ENCODE results near the gene DEXI. TPM values are rescaled to one million over a fixed set of nuclear protein-coding genes. Genes with fewer than 3 reads are reported as not detected.
A peak's percentile ranks its signal among the peaks of the same experiment; 100 is the strongest.

Gene DEXI
- total and polyA plus RNA-seq, 2 of the 13 experiments (the other 11 are each of a cell fraction or from before 2014, with no cell fraction given) = 51.5 to 70.4 TPM

DNA sequence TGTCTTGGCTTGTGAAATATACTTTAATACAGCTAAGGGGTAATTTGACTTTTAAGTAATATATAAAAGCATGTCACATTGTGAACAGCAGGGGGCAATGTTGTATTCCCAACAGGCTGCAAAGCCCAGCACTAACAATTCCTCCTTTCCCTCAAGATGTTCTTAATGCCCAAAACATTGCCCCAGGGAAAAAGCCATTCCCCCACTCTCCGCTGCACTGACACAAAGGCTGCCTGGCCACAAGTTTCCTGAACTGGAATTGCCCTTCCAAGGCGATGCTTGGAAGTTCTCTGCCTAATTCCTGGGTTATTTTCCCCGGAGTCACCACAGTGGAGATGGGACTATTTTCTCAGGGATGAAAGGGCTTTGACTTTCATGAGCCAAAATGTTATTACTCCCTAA, 29.3 kb upstream of the DEXI start (continued):
- TF ChIP-seq, protein P1, sequence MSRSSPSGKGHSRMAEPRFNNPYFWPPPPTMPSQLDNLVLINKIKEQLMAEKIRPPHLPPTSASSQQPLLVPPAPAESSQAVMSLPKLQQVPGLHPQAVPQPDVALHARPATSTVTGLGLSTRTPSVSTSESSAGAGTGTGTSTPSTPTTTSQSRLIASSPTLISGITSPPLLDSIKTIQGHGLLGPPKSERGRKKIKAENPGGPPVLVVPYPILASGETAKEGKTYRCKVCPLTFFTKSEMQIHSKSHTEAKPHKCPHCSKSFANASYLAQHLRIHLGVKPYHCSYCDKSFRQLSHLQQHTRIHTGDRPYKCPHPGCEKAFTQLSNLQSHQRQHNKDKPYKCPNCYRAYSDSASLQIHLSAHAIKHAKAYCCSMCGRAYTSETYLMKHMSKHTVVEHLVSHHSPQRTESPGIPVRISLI (CRISPR knock-in tag; IDR thresholded peaks at IDR 0.05; ENCODE audit: borderline replicate concordance) = no peak
- TF ChIP-seq SRY (CRISPR knock-in tag; IDR thresholded peaks at IDR 0.05) = no peak
- TF ChIP-seq, protein P2, sequence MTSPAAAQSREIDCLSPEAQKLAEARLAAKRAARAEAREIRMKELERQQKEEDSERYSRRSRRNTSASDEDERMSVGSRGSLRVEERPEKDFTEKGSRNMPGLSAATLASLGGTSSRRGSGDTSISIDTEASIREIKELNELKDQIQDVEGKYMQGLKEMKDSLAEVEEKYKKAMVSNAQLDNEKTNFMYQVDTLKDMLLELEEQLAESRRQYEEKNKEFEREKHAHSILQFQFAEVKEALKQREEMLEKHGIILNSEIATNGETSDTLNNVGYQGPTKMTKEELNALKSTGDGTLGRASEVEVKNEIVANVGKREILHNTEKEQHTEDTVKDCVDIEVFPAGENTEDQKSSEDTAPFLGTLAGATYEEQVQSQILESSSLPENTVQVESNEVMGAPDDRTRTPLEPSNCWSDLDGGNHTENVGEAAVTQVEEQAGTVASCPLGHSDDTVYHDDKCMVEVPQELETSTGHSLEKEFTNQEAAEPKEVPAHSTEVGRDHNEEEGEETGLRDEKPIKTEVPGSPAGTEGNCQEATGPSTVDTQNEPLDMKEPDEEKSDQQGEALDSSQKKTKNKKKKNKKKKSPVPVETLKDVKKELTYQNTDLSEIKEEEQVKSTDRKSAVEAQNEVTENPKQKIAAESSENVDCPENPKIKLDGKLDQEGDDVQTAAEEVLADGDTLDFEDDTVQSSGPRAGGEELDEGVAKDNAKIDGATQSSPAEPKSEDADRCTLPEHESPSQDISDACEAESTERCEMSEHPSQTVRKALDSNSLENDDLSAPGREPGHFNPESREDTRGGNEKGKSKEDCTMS (CRISPR knock-in tag; conservative IDR thresholded peaks at IDR 0.05) = no peak
- TF ChIP-seq, protein P3, sequence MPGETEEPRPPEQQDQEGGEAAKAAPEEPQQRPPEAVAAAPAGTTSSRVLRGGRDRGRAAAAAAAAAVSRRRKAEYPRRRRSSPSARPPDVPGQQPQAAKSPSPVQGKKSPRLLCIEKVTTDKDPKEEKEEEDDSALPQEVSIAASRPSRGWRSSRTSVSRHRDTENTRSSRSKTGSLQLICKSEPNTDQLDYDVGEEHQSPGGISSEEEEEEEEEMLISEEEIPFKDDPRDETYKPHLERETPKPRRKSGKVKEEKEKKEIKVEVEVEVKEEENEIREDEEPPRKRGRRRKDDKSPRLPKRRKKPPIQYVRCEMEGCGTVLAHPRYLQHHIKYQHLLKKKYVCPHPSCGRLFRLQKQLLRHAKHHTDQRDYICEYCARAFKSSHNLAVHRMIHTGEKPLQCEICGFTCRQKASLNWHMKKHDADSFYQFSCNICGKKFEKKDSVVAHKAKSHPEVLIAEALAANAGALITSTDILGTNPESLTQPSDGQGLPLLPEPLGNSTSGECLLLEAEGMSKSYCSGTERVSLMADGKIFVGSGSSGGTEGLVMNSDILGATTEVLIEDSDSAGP (CRISPR knock-in tag; IDR thresholded peaks at IDR 0.05; ENCODE audit: borderline replicate concordance) = 0 out of 2 replicates have a peak, but pooled peaks have one; percentile 18
- TF ChIP-seq, protein P4, sequence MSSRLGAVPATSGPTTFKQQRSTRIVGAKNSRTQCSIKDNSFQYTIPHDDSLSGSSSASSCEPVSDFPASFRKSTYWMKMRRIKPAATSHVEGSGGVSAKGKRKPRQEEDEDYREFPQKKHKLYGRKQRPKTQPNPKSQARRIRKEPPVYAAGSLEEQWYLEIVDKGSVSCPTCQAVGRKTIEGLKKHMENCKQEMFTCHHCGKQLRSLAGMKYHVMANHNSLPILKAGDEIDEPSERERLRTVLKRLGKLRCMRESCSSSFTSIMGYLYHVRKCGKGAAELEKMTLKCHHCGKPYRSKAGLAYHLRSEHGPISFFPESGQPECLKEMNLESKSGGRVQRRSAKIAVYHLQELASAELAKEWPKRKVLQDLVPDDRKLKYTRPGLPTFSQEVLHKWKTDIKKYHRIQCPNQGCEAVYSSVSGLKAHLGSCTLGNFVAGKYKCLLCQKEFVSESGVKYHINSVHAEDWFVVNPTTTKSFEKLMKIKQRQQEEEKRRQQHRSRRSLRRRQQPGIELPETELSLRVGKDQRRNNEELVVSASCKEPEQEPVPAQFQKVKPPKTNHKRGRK (CRISPR knock-in tag; IDR thresholded peaks at IDR 0.05) = no peak
- TF ChIP-seq NFIB (CRISPR knock-in tag; IDR thresholded peaks at IDR 0.05; ENCODE audit: borderline replicate concordance) = no peak
- TF ChIP-seq, protein P5, sequence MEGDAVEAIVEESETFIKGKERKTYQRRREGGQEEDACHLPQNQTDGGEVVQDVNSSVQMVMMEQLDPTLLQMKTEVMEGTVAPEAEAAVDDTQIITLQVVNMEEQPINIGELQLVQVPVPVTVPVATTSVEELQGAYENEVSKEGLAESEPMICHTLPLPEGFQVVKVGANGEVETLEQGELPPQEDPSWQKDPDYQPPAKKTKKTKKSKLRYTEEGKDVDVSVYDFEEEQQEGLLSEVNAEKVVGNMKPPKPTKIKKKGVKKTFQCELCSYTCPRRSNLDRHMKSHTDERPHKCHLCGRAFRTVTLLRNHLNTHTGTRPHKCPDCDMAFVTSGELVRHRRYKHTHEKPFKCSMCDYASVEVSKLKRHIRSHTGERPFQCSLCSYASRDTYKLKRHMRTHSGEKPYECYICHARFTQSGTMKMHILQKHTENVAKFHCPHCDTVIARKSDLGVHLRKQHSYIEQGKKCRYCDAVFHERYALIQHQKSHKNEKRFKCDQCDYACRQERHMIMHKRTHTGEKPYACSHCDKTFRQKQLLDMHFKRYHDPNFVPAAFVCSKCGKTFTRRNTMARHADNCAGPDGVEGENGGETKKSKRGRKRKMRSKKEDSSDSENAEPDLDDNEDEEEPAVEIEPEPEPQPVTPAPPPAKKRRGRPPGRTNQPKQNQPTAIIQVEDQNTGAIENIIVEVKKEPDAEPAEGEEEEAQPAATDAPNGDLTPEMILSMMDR (CRISPR knock-in tag; IDR thresholded peaks at IDR 0.05) = peak; percentile 88
- TF ChIP-seq EHMT2 (IDR thresholded peaks at IDR 0.05; ENCODE audit: borderline replicate concordance, low read depth, low read length) = no peak
- TF ChIP-seq SMC3 (IDR thresholded peaks at IDR 0.05; ENCODE audit: low read length) = peak; percentile 95
- no peak for TF ChIP-seq ZNF552 (CRISPR knock-in tag; IDR thresholded peaks at IDR 0.05; ENCODE audit: borderline replicate concordance)
- no peak for TF ChIP-seq ZNF441 (CRISPR knock-in tag; IDR thresholded peaks at IDR 0.05; ENCODE audit: borderline replicate concordance)
- TF ChIP-seq HMG20B (CRISPR knock-in tag; conservative IDR thresholded peaks at IDR 0.05) = no peak
- TF ChIP-seq TP53 (CRISPR knock-in tag; conservative IDR thresholded peaks at IDR 0.05) = no peak
- TF ChIP-seq ZMYM2 (CRISPR knock-in tag; IDR thresholded peaks at IDR 0.05) = no peak
- TF ChIP-seq MIXL1 (CRISPR knock-in tag; IDR thresholded peaks at IDR 0.05) = 0 out of 2 replicates have a peak, but pooled peaks have one; percentile 33
- peak; percentile 32; the same call in 1 of the 2 replicates for TF ChIP-seq ELF1 (CRISPR knock-in tag; IDR thresholded peaks at IDR 0.05)
- TF ChIP-seq MZF1 (CRISPR knock-in tag; IDR thresholded peaks at IDR 0.05; ENCODE audit: borderline replicate concordance) = 0 out of 2 replicates have a peak, but pooled peaks have one; percentile 48
- TF ChIP-seq STAG1 (CRISPR knock-in tag; IDR thresholded peaks at IDR 0.05) = peak; percentile 95
- TF ChIP-seq SYNCRIP (IDR thresholded peaks at IDR 0.05; ENCODE audit: insufficient read depth, low read depth, low read length) = no peak
- no peak for TF ChIP-seq ATF1 (CRISPR knock-in tag; IDR thresholded peaks at IDR 0.05)
- TF ChIP-seq U2AF2 (IDR thresholded peaks at IDR 0.05; ENCODE audit: low read depth, low read length) = no peak
